HCT116 (cell line): Measurements from ENCODE around the gene MAP2K1.

Source experiments
- CEBPB ChIP-seq: IDR thresholded peaks from 2 replicates; pipeline ENCODE4 v1.6.1; 2012; ENCODE audit warnings: low read depth
- CTCF ChIP-seq, 3 experiments: fragments of 200-600 bp in 1 of 3; sonication (generic) in 1 of 3; IDR thresholded peaks in 2 of 3; conservative IDR thresholded peaks in 1 of 3; 2 replicates each; pipeline ENCODE4 v1.5.1; 2012 to 2017; ENCODE audit warnings: low read depth in 2 of 3, low read length in 2 of 3, antibody characterized with exemption in 1 of 3, borderline replicate concordance in 1 of 3, control low read depth in 1 of 3, mild to moderate bottlenecking in 1 of 3, mixed read lengths in 1 of 3, mixed run types in 1 of 3, moderate library complexity in 1 of 3; ENCODE audit not compliant: insufficient read depth in 1 of 3
- EZH2 ChIP-seq: fragments of 200-600 bp; sonication (generic); IDR thresholded peaks from 2 replicates; pipeline ENCODE4 v1.6.1; 2017; ENCODE audit warnings: antibody characterized with exemption, mixed run types
- MAX ChIP-seq: IDR thresholded peaks from 2 replicates; pipeline ENCODE4 v1.6.1; 2012
- POLR2A ChIP-seq: IDR thresholded peaks from 2 replicates; pipeline ENCODE4 v1.7.0; 2011; ENCODE audit warnings: borderline replicate concordance; ENCODE audit not compliant: insufficient read depth, insufficient read length; ENCODE audit errors: extremely low read depth
- POLR2AphosphoS5 ChIP-seq: IDR thresholded peaks from 2 replicates; pipeline ENCODE4 v1.6.1; 2011; ENCODE audit warnings: mild to moderate bottlenecking, low read depth, low read length, moderate library complexity
- RAD21 ChIP-seq: IDR thresholded peaks from 2 replicates; pipeline ENCODE4 v1.6.1; 2012; ENCODE audit warnings: low read depth, mild to moderate bottlenecking

GRCh38 chr15:66452420-66452819, 65.7 kb downstream of the MAP2K1 start:
- TF ChIP-seq POLR2A (no peak), CTCF (IDR thresholded peaks at IDR 0.05 in 2 of 3, conservative IDR thresholded peaks at IDR 0.05 in 1 of 3; ENCODE audit: borderline replicate concordance in 1 of 3, insufficient read depth in 1 of 3, low read depth in 2 of 3, low read length in 2 of 3) (no peak), EZH2 (no peak), POLR2AphosphoS5 (no peak), MAX (no peak), RAD21 (no peak), CEBPB (no peak)
